Epithelial cell of proximal tubule (primary cell): Measurements from ENCODE around the gene NHS. TPM values are rescaled to one million over a fixed set of nuclear protein-coding genes. Genes with fewer than 3 reads are reported as not detected.

Experiments used
- DNase-seq: peaks from one replicate; pipeline ENCODE4 v3.0.0-alpha.2; 2011; ENCODE audit warnings: low read depth
- H3K4me3 ChIP-seq: 2 replicates; pipeline ENCODE4 v1.5.1; 2011; ENCODE audit warnings: low read depth, mild to moderate bottlenecking, low read length
- CTCF ChIP-seq: conservative IDR thresholded peaks from 2 replicates; pipeline ENCODE4 v1.5.1; 2012; ENCODE audit warnings: low read depth, mild to moderate bottlenecking, low read length
- total RNA-seq: library from RNA; depleted of rRNA; stranded (reverse); fragments of >200 nt; gene quantifications from 2 replicates; pipeline ENCODE4 v1.2.3, GENCODE V29; 2015

The NHS gene
- total RNA-seq, 1 donor from 2014 or later = 7.6 TPM

- no peak for TF ChIP-seq CTCF
- no peak for DNase-seq
- H3K4me3 ChIP-seq = no peak overlapping the region
These were observed 304.3 kb downstream of the NHS start for GRCh38 chrX:17679261-17679660.

GRCh38 chrX:17679820-17680219 lies 304.8 kb downstream of the NHS start:
- TF ChIP-seq CTCF = no peak
- no peak for DNase-seq
- no peak overlapping the region for H3K4me3 ChIP-seq

- H3K4me3 ChIP-seq = no peak overlapping the region
- TF ChIP-seq CTCF = no peak
- no peak for DNase-seq
These were observed 305.9 kb downstream of the NHS start for GRCh38 chrX:17680732-17681413.

- no peak overlapping the region for H3K4me3 ChIP-seq
- no peak for TF ChIP-seq CTCF
- no peak for DNase-seq
These were observed 307.3 kb downstream of the NHS start for GRCh38 chrX:17682259-17682658.

- DNase-seq = no peak
- TF ChIP-seq CTCF = no peak
- no peak overlapping the region for H3K4me3 ChIP-seq
These were observed 310.0 kb downstream of the NHS start for GRCh38 chrX:17685026-17685425.

GRCh38 chrX:17687648-17688047 lies 312.6 kb downstream of the NHS start:
- H3K4me3 ChIP-seq = no peak overlapping the region
- no peak for TF ChIP-seq CTCF
- no peak for DNase-seq

GRCh38 chrX:17689971-17690409 lies 315.0 kb downstream of the NHS start:
- DNase-seq = no peak
- TF ChIP-seq CTCF = peak; percentile 58
- H3K4me3 ChIP-seq = no peak overlapping the region
